NK-92 (cell line): ENCODE results near the gene CNIH2.
"Not testable (repeated sequence)": the region's sequence is repeated elsewhere in the genome, so short reads cannot be mapped to it uniquely, and the experiment has no call there.

Source experiments
- DNase-seq: peaks from one replicate; lab custom pipeline; 2025; ENCODE audit not compliant: unreplicated experiment; lab: John Stamatoyannopoulos, UW

The CNIH2 gene

GRCh38 chr11:66275984-66276612 is 1.9 kb upstream of the CNIH2 start:
- DNase-seq: no peak

DNA sequence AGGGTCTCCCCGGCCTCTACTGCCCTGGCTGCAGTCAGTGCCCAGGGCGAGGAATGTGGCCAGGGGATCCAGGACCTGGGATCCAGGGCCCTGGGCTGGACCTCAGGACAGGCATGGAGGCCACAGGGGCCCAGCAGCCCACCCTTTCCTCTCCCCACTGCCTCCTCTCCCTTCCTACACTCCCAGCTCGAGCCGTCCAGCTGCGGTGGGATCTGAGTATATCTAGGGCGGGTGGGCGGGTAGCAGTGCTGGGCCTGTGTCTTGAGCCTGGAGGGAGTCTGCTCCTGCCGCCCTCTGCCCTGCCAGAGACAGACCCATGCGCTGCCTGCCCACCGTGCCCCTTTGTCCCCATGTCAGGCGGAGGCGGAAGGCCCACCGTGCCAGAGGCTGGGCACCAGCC is 1.4 kb upstream of the CNIH2 start:
- DNase-seq: not testable (repeated sequence)

DNA sequence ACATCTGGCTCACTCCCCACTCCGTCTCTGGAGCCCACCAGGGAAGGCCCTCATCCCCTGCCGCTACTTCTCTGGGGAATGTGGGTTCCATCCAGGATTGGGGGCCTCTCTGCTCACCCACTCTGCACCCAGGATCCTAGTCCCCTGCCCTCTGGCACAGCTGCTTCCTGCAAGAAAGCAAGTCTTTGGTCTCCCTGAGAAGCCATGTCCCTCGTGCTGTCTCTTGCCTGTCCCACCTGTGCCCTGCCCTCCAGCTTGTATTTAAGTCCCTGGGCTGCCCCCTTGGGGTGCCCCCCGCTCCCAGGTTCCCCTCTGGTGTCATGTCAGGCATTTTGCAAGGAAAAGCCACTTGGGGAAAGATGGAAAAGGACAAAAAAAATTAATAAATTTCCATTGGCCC is 911 bp upstream of the CNIH2 start:
- DNase-seq: not testable (repeated sequence)

- DNase-seq: no peak
Observed at GRCh38 chr11:66278363-66279091, 552 bp downstream of the CNIH2 start.

DNA sequence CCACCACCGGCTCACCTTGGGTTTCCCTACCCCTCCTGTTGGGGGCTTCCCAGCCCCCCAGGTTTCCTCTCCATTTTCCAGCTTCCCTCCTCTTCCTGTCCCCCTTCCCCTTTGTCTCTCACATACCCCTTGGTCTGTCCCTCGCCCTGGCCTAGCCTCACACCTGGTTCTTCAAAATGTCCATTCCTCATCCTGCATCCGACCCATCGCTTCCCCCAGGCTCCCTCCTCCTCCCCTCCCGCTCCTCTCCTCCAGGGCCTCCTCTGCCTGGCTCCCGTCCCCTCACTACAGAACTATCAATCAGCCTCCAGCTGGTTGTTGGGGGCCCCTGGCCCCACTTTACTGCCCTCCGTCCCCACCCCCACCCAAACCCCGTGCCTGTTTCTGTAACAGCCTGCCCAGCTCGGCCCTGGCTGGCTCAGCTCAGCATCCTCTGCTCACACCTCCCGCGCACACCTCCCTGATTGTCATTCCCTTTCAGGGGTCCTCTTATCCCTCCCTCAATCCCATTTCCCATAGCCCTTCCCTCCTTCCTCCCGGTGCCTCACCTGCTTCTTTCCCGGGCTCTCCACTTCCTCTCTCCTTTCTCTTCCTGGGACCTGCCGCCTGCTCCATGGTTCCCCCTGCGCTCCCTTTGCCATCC is 1.2 kb downstream of the CNIH2 start:
- DNase-seq: no peak

DNA sequence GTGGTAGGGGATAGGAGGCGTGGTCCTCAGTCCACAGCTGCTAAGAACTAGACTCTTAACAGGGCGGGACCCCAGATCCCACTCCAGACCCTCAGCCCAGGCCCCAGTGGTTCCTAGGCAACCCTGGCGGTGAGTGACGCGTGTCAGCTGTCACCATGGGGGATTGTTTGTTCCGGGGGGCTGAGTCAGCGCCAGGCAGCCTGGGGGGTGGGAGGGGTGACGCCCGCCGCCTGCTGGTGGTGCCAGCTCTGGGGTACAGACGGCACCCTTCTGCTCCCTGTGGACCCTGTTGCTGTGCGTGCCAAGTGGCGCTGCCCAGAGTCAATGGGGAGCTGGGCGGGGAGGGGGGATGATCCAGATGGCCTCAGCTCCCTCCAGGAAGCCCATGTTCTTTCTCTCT is 2.5 kb downstream of the CNIH2 start:
- no peak for DNase-seq

DNA sequence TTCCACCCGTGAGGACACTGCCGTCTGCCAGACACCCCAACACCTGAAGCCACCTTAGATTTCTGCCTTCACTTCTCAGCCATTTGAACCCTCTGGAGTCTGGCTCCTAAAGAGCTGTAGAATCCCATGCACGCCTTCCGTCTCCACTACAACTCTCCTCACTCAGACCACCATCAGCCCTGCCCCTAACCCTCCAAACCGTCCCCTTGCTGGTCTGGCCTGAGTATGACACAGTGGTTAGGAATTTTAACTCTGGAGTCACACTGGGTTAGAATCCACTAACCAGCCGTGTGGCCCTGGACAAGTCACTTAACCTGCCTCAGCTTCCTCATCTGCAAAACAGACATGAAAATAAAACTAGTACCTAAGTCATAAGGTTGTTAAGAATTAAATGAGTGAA is 3.0 kb downstream of the CNIH2 start:
- no peak for DNase-seq

- DNase-seq: no peak
Observed at GRCh38 chr11:66281776-66282467, 3.9 kb downstream of the CNIH2 start.

DNA sequence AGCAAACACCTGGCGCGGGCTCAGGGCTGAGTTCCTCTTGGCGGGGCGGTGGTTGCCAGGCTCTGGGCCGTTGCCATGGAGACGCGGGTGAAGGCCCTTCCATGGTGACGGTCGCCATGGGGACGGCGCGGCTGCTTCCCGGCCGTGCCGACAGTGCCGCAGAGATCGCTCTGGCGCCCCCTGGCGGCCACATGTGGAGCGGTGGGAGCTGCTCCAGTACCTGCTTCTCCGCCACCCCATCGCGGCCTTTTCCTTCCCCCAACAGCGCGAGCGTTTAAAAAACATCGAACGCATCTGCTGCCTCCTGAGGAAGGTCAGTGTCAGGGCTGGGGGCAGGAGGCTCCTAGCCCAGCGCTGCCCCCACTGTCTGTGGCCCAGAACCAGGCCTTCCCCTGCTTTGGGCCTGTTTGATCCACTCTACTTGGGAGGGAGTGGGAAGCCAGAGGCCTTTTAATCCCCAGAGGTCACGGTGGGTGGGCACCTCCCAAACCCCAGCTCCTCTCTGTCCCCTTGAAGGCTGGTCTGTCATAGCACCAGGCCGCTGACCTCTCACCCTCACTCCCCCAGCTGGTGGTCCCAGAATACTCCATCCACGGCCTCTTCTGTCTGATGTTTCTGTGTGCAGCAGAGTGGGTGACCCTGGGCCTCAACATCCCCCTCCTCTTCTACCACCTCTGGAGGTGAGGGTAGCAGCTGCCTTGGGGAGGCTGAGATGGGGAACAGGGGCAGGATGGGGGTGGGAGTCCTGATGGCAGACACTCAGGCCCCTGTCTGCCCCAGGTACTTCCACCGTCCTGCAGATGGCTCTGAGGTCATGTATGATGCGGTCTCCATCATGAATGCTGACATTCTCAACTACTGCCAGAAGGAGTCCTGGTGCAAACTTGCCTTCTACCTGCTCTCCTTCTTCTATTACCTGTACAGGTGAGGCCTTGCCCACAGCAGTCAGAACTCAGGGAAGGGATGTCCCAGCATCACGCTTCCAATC is 4.8 kb downstream of the CNIH2 start:
- peak; percentile 94 for DNase-seq

GRCh38 chr11:66283461-66284105 is 5.6 kb downstream of the CNIH2 start:
- DNase-seq: no peak

DNA sequence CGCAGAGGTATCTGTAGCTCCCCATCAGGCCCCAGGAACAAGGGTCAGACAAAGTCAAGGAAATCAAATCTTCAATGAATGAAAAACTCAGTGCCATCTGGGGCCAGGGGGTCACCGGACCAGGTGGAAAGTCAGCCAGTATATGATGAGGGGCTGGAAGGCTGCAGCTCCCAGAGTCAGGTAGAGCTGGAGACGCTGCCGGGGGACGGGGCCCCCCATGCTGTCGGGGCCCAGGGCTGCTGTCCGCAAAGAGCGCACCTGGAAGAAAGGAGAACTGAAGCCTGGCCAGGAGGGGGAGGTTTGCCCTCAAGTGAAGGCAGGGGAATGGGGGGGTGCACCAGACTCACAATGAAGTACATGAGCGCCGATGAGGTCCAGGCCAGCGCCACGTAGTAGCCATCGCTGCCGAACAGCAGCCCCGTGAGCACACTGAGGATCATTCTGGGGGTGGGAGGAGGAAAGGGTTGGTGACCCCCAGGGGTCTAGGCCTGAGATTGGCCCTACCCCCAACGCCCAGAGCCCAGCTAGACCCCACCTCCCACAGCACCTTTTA is 6.6 kb downstream of the CNIH2 start:
- no peak for DNase-seq

DNA sequence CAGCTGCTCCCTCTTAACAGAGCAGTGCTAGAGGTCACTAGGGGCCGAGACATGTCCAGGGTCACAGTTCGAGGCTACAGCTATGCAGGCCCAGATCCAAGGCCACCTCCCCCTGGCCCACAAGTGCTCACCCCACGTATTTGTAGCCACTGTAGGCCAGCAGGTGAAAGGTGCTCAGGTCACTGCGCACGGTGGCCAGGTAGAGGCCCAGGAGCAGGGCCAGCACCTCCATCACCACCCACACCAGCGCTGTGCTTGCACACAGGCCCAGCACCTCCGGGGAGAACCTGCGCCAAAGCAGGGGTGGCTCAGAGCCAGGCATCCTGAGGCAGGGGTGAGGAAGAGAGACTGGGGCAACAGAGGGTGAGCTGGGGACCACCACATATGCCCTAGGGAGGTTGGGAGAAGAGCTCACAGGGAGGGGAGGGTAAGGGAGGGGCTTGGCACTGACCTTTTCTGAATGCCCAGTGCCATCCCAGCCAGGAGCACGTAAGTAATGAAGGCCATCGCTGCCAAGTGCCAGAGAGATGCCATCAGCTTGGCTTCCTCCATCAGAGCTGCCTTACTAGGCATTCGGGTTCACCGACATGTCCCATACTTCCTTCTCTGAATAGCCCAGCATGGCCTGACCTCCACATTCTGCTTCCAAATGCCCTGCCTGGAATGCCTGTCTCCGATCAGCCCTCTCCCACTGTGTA is 7.4 kb downstream of the CNIH2 start:
- DNase-seq: no peak

- DNase-seq: no peak
Observed at GRCh38 chr11:66286699-66287098, 8.7 kb downstream of the CNIH2 start.

DNA sequence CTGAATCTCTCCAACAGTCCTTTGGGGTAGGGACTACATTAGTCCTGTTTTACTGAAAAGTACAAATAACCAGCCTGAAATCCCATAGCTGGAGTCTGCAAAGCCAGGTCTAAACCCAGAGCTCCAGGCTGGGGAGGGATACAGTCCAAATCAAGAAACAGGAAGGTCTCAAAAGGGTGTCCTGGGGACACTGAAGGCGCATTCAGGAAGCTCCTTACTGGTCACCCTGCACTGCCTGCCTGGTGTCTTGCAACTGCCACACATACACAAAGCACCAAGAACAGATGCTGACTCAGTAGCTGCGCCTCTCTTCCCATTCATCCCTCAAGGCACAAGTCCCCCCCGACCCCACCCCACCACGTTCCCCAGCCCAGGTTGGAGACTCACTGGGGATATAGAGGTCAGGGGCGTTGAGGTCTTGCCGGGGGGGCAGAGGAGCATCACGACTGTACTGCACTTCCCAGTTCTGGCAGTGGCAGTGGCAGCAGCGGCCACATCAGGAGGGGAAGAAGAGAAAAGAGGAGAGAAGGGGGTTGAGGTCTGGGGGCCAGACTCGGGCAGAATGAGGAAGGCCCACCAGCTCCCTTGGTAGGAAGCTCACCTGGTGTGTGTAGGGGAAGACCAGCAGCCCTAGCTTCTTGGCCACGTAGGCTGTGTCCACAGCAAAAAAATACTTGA is 9.4 kb downstream of the CNIH2 start:
- DNase-seq: no peak

- DNase-seq: no peak
Observed at GRCh38 chr11:66287889-66288670, 10.1 kb downstream of the CNIH2 start.

GRCh38 chr11:66288671-66289547 is 10.9 kb downstream of the CNIH2 start, which contains the start of gene YIF1A:
Gene YIF1A (minus strand): TSS chr11:66289143. CDS start chr11:66288985, 158 bp downstream.
- peak; percentile 97 for DNase-seq
